Hepatocyte (in vitro differentiated cells): ENCODE data around the gene MED9.

Experiments used
- EZH2 ChIP-seq: fragments of 200-600 bp; sonication (generic); IDR thresholded peaks from 2 replicates; pipeline ENCODE4 v1.6.1; 2016; ENCODE audit warnings: antibody characterized with exemption, mild to moderate bottlenecking, borderline replicate concordance
- TF ChIP-seq, protein P1 (sequence below): fragments of 200-600 bp; sonication (generic); IDR thresholded peaks from 2 replicates; pipeline ENCODE4 v1.5.1; 2016; ENCODE audit warnings: antibody characterized with exemption, mild to moderate bottlenecking; ENCODE audit not compliant: poor library complexity

- TF ChIP-seq, protein P1, sequence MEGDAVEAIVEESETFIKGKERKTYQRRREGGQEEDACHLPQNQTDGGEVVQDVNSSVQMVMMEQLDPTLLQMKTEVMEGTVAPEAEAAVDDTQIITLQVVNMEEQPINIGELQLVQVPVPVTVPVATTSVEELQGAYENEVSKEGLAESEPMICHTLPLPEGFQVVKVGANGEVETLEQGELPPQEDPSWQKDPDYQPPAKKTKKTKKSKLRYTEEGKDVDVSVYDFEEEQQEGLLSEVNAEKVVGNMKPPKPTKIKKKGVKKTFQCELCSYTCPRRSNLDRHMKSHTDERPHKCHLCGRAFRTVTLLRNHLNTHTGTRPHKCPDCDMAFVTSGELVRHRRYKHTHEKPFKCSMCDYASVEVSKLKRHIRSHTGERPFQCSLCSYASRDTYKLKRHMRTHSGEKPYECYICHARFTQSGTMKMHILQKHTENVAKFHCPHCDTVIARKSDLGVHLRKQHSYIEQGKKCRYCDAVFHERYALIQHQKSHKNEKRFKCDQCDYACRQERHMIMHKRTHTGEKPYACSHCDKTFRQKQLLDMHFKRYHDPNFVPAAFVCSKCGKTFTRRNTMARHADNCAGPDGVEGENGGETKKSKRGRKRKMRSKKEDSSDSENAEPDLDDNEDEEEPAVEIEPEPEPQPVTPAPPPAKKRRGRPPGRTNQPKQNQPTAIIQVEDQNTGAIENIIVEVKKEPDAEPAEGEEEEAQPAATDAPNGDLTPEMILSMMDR = no peak
- TF ChIP-seq EZH2 = no peak
Observed at GRCh38 chr17:17448076-17448475, 28.7 kb upstream of the MED9 start.
